Stromal cell of bone marrow (primary cell): ENCODE data around the gene MORN5.

Experiments used
- DNase-seq: peaks from one replicate; pipeline ENCODE4 v3.0.0-alpha.2; 2012; ENCODE audit warnings: low read depth

MORN5 gene

GRCh38 chr9:122216138-122216797, 56.6 kb downstream of the MORN5 start:
- no peak for DNase-seq

- no peak for DNase-seq
Measured at GRCh38 chr9:122216798-122217418, 57.2 kb downstream of the MORN5 start.

- DNase-seq = no peak
Measured at GRCh38 chr9:122217640-122218039, 57.9 kb downstream of the MORN5 start.

GRCh38 chr9:122218071-122218934, 58.6 kb downstream of the MORN5 start:
- no peak for DNase-seq

- DNase-seq = no peak
Measured at GRCh38 chr9:122218935-122219855, 59.5 kb downstream of the MORN5 start.

- DNase-seq = no peak
Measured at GRCh38 chr9:122219856-122220672, 60.4 kb downstream of the MORN5 start.

- DNase-seq = no peak
Measured at GRCh38 chr9:122220673-122221182, 61.0 kb downstream of the MORN5 start.

GRCh38 chr9:122221183-122221811, 61.6 kb downstream of the MORN5 start:
- DNase-seq = no peak

GRCh38 chr9:122222791-122223190, 63.1 kb downstream of the MORN5 start:
- no peak for DNase-seq

- no peak for DNase-seq
Measured at GRCh38 chr9:122223435-122223834, 63.7 kb downstream of the MORN5 start.

GRCh38 chr9:122225312-122226141, 65.8 kb downstream of the MORN5 start:
- no peak for DNase-seq

- no peak for DNase-seq
Measured at GRCh38 chr9:122226142-122226757, 66.5 kb downstream of the MORN5 start.

- DNase-seq = no peak
Measured at GRCh38 chr9:122226758-122227574, 67.3 kb downstream of the MORN5 start.

- no peak for DNase-seq
Measured at GRCh38 chr9:122227575-122227900, 67.8 kb downstream of the MORN5 start.

GRCh38 chr9:122228191-122228567, 68.5 kb downstream of the MORN5 start:
- no peak for DNase-seq

- DNase-seq = no peak
Measured at GRCh38 chr9:122228568-122229484, 69.1 kb downstream of the MORN5 start, which contains the start of gene LHX6. Gene LHX6, minus strand, starts transcription at chr9:122228957. Its CDS starts 217 bp downstream, at chr9:122228740.

- DNase-seq = no peak
Measured at GRCh38 chr9:122229485-122229837, 69.8 kb downstream of the MORN5 start.
